Fibroblast of skin of scalp (primary cell): ENCODE results near the gene GPR132.
"Not testable (repeated sequence)": the region's sequence is repeated elsewhere in the genome, so short reads cannot be mapped to it uniquely, and the experiment has no call there.

Source experiments
- DNase-seq: peaks from one replicate; pipeline ENCODE4 v3.0.0-alpha.2; 2013

The GPR132 gene

GRCh38 chr14:105075379-105076295 lies 10.4 kb upstream of the GPR132 start:
- peak; percentile 44 for DNase-seq

- DNase-seq: no peak
These were observed 9.4 kb upstream of the GPR132 start for GRCh38 chr14:105074601-105075053.

GRCh38 chr14:105073720-105074600 lies 8.7 kb upstream of the GPR132 start:
- no peak for DNase-seq

GRCh38 chr14:105072892-105073719 lies 7.9 kb upstream of the GPR132 start:
- no peak for DNase-seq

GRCh38 chr14:105072381-105072861 lies 7.2 kb upstream of the GPR132 start:
- DNase-seq: no peak

GRCh38 chr14:105071942-105072341 lies 6.7 kb upstream of the GPR132 start:
- no peak for DNase-seq

GRCh38 chr14:105071326-105071725 lies 6.1 kb upstream of the GPR132 start:
- DNase-seq: no peak

- DNase-seq: no peak
These were observed 5.5 kb upstream of the GPR132 start for GRCh38 chr14:105070760-105071137.

- DNase-seq: peak; percentile 41
These were observed 4.9 kb upstream of the GPR132 start for GRCh38 chr14:105069871-105070759.

GRCh38 chr14:105069522-105069870 lies 4.3 kb upstream of the GPR132 start:
- no peak for DNase-seq

GRCh38 chr14:105068818-105069217 lies 3.6 kb upstream of the GPR132 start:
- no peak for DNase-seq

GRCh38 chr14:105067969-105068301 lies 2.7 kb upstream of the GPR132 start:
- no peak for DNase-seq

GRCh38 chr14:105067140-105067968 lies 2.1 kb upstream of the GPR132 start:
- no peak for DNase-seq

GRCh38 chr14:105066240-105067071 lies 1.2 kb upstream of the GPR132 start:
- no peak for DNase-seq

GRCh38 chr14:105064721-105065143 lies 498 bp downstream of the GPR132 start:
- peak; percentile 56 for DNase-seq

GRCh38 chr14:105064001-105064400 lies 1.2 kb downstream of the GPR132 start:
- DNase-seq: no peak

- not testable (repeated sequence) for DNase-seq
These were observed 1.7 kb downstream of the GPR132 start for GRCh38 chr14:105063506-105063905.

GRCh38 chr14:105063056-105063455 lies 2.2 kb downstream of the GPR132 start:
- no peak for DNase-seq

- DNase-seq: no peak
These were observed 3.2 kb downstream of the GPR132 start for GRCh38 chr14:105062048-105062433.
